Stomach (tissue), 9 donors: Measurements from ENCODE around the gene PHTF2. TPM values are rescaled to one million over a fixed set of nuclear protein-coding genes. Genes with fewer than 3 reads are reported as not detected.
A peak's percentile ranks its signal among the peaks of the same experiment; 100 is the strongest.

Source experiments
- DNase-seq, 2 donors: peaks; one replicate each; pipeline versions ENCODE4 v3.0.0 to v3.0.0-alpha.2; 2013 to 2019
- H3K27ac ChIP-seq, 5 donors: fragments of 200-600 bp in 4 of 5; sonication (generic) in 4 of 5; one replicate each; pipeline ENCODE4 v1.5.1; 2013 to 2019; ENCODE audit warnings: mild to moderate bottlenecking in 1 of 5, moderate library complexity in 1 of 5
- H3K27me3 ChIP-seq, 3 donors: fragments of 200-600 bp; sonication (generic); one replicate each; pipeline ENCODE4 v1.5.1; 2017 to 2019; ENCODE audit warnings: mixed run types in 1 of 3
- H3K36me3 ChIP-seq, 4 donors: fragments of 200-600 bp; sonication (generic); 1 replicate in 3 of 4; 2 replicates in 1 of 4; pipeline ENCODE4 v1.5.1; 2016 to 2019
- H3K4me1 ChIP-seq, 4 donors: fragments of 200-600 bp; sonication (generic); one replicate each; pipeline ENCODE4 v1.5.1; 2016 to 2019
- H3K4me3 ChIP-seq, 4 donors: fragments of 200-600 bp; sonication (generic) in 3 of 4; one replicate each; pipeline ENCODE4 v1.5.1; 2016 to 2019; ENCODE audit warnings: mild to moderate bottlenecking in 1 of 4
- H3K9me3 ChIP-seq, 4 donors: fragments of 200-600 bp; sonication (generic); one replicate each; pipeline ENCODE4 v1.5.1; 2016 to 2019
- EP300 ChIP-seq: sonication (generic); formaldehyde crosslinking; IDR thresholded peaks from one replicate; pipeline ENCODE4 v1.6.1; 2017; ENCODE audit warnings: antibody characterized with exemption
- POLR2A ChIP-seq, 4 donors: fragments of 450-650 bp; IDR thresholded peaks; one replicate each; pipeline ENCODE4 v1.6.1; 2016; ENCODE audit warnings: antibody characterized with exemption in 4 of 4, control low read depth in 2 of 4, mild to moderate bottlenecking in 1 of 4, moderate library complexity in 1 of 4
- POLR2AphosphoS5 ChIP-seq, 3 donors: sonication (generic); formaldehyde crosslinking; IDR thresholded peaks; one replicate each; pipeline ENCODE4 v1.6.1; 2016; ENCODE audit warnings: antibody characterized with exemption in 3 of 3
- WGBS, 5 donors: extraction: QIAGEN DNeasy Blood & Tissue Kit in 3 of 5; methylation state at CpG; one replicate each; pipeline versions ENCODE4 v1.1.5 to v1.1.7; 2013 to 2018; 5-methylcytosine and 5-hydroxymethylcytosine counted together
- intact Hi-C: fragments of 100-400 bp; cut with DNase I; formaldehyde crosslinking; loops from one replicate; pipeline ENCODE4 v1.15.1; 2023; ENCODE audit warnings: low total_unique reads
- polyA plus RNA-seq, 3 donors: library from polyadenylated mRNA; stranded (reverse); fragments of 200-250 nt; gene quantifications; one replicate each; pipeline ENCODE4 v1.2.3, GENCODE V29; 2013
- total RNA-seq, 5 donors: library from RNA; depleted of rRNA; stranded (reverse); fragments of >200 nt; gene quantifications; one replicate each; pipeline versions ENCODE4 v1.1.0 to v1.2.3, GENCODE V29; 2014 to 2016
- TF ChIP-seq, protein P1 (sequence below), 7 experiments: fragments of 450-650 bp in 4 of 7; fragments of 200-600 bp in 3 of 7; sonication (generic) in 3 of 7; IDR thresholded peaks; one replicate each; pipeline ENCODE4 v1.5.1; 2016 to 2019; ENCODE audit warnings: antibody characterized with exemption in 7 of 7, control low read depth in 2 of 7, mild to moderate bottlenecking in 1 of 7
- donor health status: healthy with polysubstance abuse.
- donor health status: Bipolar disorder and iron deficiency.
- donor health status: healthy.

PHTF2 gene
- total and polyA plus RNA-seq, 8 donors: 2.0 to 42.9 (median 12.5) TPM

DNA sequence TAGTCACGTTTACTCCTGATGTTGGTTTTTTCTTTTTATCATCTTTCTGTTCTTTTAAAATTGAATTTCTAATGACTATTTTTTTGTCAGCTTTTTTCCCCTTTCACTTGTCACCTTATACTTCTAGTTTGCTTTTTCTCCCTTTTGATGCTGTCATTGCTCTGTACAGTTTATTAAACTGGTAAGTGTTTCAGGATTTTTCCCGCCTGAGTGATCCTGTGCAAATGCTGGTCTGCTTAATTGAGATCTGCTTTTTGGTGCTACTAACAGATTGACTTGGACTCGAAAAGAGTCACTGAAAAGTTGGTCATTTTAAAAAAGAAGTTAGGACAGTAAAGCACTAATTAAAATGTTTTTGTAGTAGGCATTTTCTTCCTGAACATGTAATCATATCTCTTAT, 95.2 kb downstream of the PHTF2 start:
- DNase-seq: peak in 1 of 2 donors; percentile 9
- intact Hi-C loops: no loop called here
- Histone ChIP-seq H3K36me3 (no peaks in the 10 kb centered on the region), H3K4me3 (no peak overlapping the region), H3K9me3 (no peaks in the 10 kb centered on the region), H3K27me3 (no peaks in the 10 kb centered on the region), H3K4me1 (no peaks in the 10 kb centered on the region), H3K27ac (no peak overlapping the region)
- TF ChIP-seq POLR2A (IDR thresholded peaks at IDR 0.05) (no peak), EP300 (no peak), POLR2AphosphoS5 (IDR thresholded peaks at IDR 0.05) (no peak)
- TF ChIP-seq, protein P1, sequence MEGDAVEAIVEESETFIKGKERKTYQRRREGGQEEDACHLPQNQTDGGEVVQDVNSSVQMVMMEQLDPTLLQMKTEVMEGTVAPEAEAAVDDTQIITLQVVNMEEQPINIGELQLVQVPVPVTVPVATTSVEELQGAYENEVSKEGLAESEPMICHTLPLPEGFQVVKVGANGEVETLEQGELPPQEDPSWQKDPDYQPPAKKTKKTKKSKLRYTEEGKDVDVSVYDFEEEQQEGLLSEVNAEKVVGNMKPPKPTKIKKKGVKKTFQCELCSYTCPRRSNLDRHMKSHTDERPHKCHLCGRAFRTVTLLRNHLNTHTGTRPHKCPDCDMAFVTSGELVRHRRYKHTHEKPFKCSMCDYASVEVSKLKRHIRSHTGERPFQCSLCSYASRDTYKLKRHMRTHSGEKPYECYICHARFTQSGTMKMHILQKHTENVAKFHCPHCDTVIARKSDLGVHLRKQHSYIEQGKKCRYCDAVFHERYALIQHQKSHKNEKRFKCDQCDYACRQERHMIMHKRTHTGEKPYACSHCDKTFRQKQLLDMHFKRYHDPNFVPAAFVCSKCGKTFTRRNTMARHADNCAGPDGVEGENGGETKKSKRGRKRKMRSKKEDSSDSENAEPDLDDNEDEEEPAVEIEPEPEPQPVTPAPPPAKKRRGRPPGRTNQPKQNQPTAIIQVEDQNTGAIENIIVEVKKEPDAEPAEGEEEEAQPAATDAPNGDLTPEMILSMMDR (IDR thresholded peaks at IDR 0.05): no peak
- WGBS, 5 donors: 85 to 89% (median 86%) methylated on average over 3 of the region's 3 CpGs

GRCh38 chr7:77894574-77895091, 96.1 kb downstream of the PHTF2 start:
- Histone ChIP-seq H3K4me3 (no peak overlapping the region), H3K4me1 (no peaks in the 10 kb centered on the region), H3K36me3 (no peaks in the 10 kb centered on the region), H3K27ac (no peak overlapping the region), H3K9me3 (no peaks in the 10 kb centered on the region), H3K27me3 (no peaks in the 10 kb centered on the region)
- intact Hi-C loops: no loop called here
- TF ChIP-seq POLR2AphosphoS5 (IDR thresholded peaks at IDR 0.05) (no peak), EP300 (no peak), POLR2A (IDR thresholded peaks at IDR 0.05) (no peak)
- TF ChIP-seq, protein P1 (IDR thresholded peaks at IDR 0.05): no peak
- WGBS, 5 donors: 76 to 91% (median 89%) methylated on average over 2 of the region's 2 CpGs
- no peak for DNase-seq

GRCh38 chr7:77895905-77896304, 97.3 kb downstream of the PHTF2 start:
- H3K27me3 ChIP-seq: no peaks in the 10 kb centered on the region
- no peak for TF ChIP-seq POLR2A (IDR thresholded peaks at IDR 0.05)
- no peak for TF ChIP-seq POLR2AphosphoS5 (IDR thresholded peaks at IDR 0.05)
- no peak overlapping the region for H3K27ac ChIP-seq
- no peak overlapping the region for H3K4me3 ChIP-seq
- no peaks in the 10 kb centered on the region for H3K9me3 ChIP-seq
- H3K4me1 ChIP-seq: no peaks in the 10 kb centered on the region
- H3K36me3 ChIP-seq: peaks cover 0 to 2% (median 0%) of the 10 kb centered on the region in 4 donors
- 93 to 100% (median 98%) methylated on average over 3 of the region's 3 CpGs for WGBS, 5 donors
- intact Hi-C loops: no loop called here
- DNase-seq: no peak

DNA sequence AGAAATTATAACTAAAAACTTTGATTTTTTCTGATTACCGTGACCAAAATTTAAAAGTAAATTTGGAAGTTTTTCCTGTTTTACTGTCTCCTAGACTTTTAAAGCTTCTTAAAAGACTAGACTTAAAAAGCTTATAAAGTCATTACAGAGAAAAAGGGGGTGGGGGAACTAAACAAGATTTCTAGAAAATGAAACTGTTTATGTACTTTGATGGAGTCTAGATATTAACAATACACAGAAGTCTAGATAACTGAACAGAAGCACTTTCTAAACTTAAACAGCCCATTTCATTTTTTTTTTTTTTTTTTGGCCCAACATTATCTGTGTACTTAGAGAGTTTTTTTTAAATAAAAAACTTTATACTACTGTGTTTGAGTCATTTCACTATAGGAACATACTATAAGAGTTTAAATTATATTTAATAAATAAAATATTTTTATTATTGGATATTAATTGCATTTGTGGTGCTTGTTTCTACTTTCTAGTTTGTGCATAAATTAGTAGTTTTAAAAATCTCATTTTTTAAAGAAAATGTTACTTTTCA, 98.5 kb downstream of the PHTF2 start:
- Histone ChIP-seq H3K4me1 (no peaks in the 10 kb centered on the region), H3K9me3 (no peaks in the 10 kb centered on the region), H3K27ac (no peak overlapping the region), H3K4me3 (no peak overlapping the region), H3K36me3 (peaks cover 0 to 10% (median under 1%) of the 10 kb centered on the region in 4 donors), H3K27me3 (no peaks in the 10 kb centered on the region)
- no peak for TF ChIP-seq EP300
- TF ChIP-seq POLR2AphosphoS5 (IDR thresholded peaks at IDR 0.05): no peak
- TF ChIP-seq, protein P1 (IDR thresholded peaks at IDR 0.05): no peak
- TF ChIP-seq POLR2A (IDR thresholded peaks at IDR 0.05): no peak
- intact Hi-C loops: no loop called here
- 92 to 98% (median 95%) methylated on average over 1 of the region's 1 CpG for WGBS, 5 donors
- no peak for DNase-seq

DNA sequence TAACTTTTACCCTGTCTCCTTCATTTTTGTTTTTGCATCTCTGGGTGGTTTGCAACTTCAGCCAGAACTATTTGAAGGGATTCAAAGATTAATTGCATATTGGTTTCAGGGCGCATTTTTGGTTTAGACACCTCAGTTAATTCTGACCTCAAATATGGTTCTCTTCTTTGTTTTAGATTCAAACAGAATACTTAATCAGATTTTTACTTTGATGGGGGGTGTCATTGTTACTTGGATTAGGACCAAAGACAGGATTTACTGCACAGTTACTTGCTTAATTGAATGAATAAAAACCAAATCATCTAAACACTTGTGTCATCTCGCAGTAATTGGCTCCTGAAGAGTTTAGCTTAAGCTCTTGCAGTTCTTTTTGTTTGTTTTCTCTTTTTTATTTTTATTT, 100.9 kb downstream of the PHTF2 start:
- Histone ChIP-seq H3K9me3 (no peaks in the 10 kb centered on the region), H3K27me3 (no peaks in the 10 kb centered on the region), H3K27ac (no peak overlapping the region), H3K4me3 (no peak overlapping the region), H3K4me1 (no peaks in the 10 kb centered on the region), H3K36me3 (peaks cover 0 to 13% (median 2%) of the 10 kb centered on the region in 4 donors)
- intact Hi-C loops: no loop called here
- TF ChIP-seq EP300 (no peak), POLR2A (IDR thresholded peaks at IDR 0.05) (no peak), POLR2AphosphoS5 (IDR thresholded peaks at IDR 0.05) (no peak)
- TF ChIP-seq, protein P1 (IDR thresholded peaks at IDR 0.05): no peak
- WGBS, 5 donors: 89 to 94% (median 91%) methylated on average over 2 of the region's 2 CpGs
- DNase-seq: no peak
